Astrocyte of the spinal cord (primary cell): ENCODE measurements around the gene RBM19.

ENCODE experiments used
- DNase-seq: peaks from one replicate; pipeline ENCODE4 v3.0.0; 2011; ENCODE audit warnings: low read depth, low spot score
- H3K4me3 ChIP-seq: 2 replicates; pipeline ENCODE4 v1.5.1; 2011; ENCODE audit warnings: low read depth, mild to moderate bottlenecking, low read length, moderate library complexity
- in situ Hi-C: cut with HindIII; loops from 2 replicates; pipeline ENCODE4 v1.10.0; 2017; ENCODE audit warnings: low sequenced_read_pairs
- TF ChIP-seq, protein P1 (sequence below): IDR thresholded peaks from 2 replicates; pipeline ENCODE4 v1.5.1; 2012; ENCODE audit warnings: low read depth, mild to moderate bottlenecking, low read length, inconsistent platforms

Gene RBM19

DNA sequence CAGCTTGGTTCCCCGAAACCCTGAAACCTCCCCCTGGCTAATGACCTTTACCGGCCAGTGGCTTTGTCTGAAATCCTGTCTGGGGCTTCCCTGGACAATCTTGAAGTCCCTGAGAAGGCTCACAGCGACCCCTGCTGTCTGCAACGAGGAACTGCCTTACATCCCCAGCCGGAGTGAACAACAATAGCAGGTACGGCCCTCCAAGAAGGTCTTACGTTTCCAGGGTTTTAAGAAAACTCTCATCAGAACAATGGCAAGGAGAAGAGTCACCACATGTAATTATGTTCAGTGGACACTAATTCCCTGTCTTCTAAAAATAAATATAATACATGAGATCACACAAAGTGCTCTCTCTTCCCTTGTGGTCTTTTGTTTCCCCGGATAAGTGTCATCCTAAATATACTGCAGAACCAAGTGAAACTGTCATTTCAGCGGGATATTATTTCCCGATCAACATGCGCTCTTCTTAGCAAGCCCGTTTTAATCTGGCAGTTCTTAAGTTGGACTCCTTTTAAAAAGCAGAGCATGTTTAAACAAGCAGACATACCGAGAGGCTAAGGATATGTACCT lies 53.3 kb downstream of the RBM19 start:
- no peak overlapping the region for H3K4me3 ChIP-seq
- in situ Hi-C loops, result no loop called here
- TF ChIP-seq, protein P1, sequence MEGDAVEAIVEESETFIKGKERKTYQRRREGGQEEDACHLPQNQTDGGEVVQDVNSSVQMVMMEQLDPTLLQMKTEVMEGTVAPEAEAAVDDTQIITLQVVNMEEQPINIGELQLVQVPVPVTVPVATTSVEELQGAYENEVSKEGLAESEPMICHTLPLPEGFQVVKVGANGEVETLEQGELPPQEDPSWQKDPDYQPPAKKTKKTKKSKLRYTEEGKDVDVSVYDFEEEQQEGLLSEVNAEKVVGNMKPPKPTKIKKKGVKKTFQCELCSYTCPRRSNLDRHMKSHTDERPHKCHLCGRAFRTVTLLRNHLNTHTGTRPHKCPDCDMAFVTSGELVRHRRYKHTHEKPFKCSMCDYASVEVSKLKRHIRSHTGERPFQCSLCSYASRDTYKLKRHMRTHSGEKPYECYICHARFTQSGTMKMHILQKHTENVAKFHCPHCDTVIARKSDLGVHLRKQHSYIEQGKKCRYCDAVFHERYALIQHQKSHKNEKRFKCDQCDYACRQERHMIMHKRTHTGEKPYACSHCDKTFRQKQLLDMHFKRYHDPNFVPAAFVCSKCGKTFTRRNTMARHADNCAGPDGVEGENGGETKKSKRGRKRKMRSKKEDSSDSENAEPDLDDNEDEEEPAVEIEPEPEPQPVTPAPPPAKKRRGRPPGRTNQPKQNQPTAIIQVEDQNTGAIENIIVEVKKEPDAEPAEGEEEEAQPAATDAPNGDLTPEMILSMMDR, result peak; percentile 97
- peak; percentile 80 for DNase-seq

- TF ChIP-seq, protein P1, result no peak
- in situ Hi-C loops, result no loop called here
- no peak overlapping the region for H3K4me3 ChIP-seq
- DNase-seq, result no peak
These were observed 54.0 kb downstream of the RBM19 start for GRCh38 chr12:113911971-113912759.

DNA sequence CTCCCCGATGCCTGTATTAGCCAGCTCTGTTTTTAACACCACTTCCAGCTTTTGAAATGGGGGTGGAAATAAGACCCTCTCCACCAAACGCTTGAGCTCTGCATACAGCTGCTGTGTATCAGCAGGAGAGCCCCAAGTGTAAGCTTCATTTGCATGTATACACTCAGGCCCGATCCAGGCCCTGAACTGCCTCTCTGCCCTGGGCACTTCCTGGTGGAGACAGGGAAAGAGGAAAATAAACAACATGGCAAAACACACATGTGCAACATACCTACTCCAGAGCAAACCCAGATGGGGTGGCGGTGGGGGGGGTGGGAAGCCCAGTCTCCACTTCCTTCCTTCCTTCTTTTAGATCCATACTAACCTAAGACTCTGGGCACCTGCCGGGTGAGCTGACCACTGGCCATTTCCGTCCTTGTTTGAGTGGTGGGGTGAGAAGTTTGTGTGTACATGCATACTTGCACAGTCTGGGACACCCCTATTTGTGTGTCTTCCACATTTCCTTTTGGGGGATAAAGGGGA lies 55.3 kb downstream of the RBM19 start:
- H3K4me3 ChIP-seq, result no peak overlapping the region
- TF ChIP-seq, protein P1, result no peak
- in situ Hi-C loops, result no loop called here
- DNase-seq, result no peak

GRCh38 chr12:113909776-113910420 lies 56.2 kb downstream of the RBM19 start:
- in situ Hi-C loops, result no loop called here
- TF ChIP-seq, protein P1, result no peak
- H3K4me3 ChIP-seq, result no peak overlapping the region
- no peak for DNase-seq

- H3K4me3 ChIP-seq, result no peak overlapping the region
- in situ Hi-C loops, result no loop called here
- TF ChIP-seq, protein P1, result no peak
- DNase-seq, result no peak
These were observed 57.5 kb downstream of the RBM19 start for GRCh38 chr12:113908584-113909100.

GRCh38 chr12:113907446-113908180 lies 58.5 kb downstream of the RBM19 start:
- TF ChIP-seq, protein P1, result no peak
- no peak for DNase-seq
- in situ Hi-C loops, result no loop called here
- H3K4me3 ChIP-seq, result no peak overlapping the region
